ENCODE measurements around the gene VSIR.

VSIR gene

GRCh38 chr10:71745664-71746250, 27.6 kb downstream of the VSIR start:
- TF ChIP-seq NFIC (IDR thresholded peaks at IDR 0.05) (no peak), RAD21 (IDR thresholded peaks at IDR 0.05; ENCODE audit: low read depth) (no peak), YY1 (IDR thresholded peaks at IDR 0.05; ENCODE audit: low read depth) (no peak), ZBTB7A (IDR thresholded peaks at IDR 0.05; ENCODE audit: low read depth) (no peak), USF1 (IDR thresholded peaks at IDR 0.05) (no peak)

- TF ChIP-seq TEAD4 (IDR thresholded peaks at IDR 0.05) (no peak), RAD21 (IDR thresholded peaks at IDR 0.05; ENCODE audit: low read depth) (no peak), REST (IDR thresholded peaks at IDR 0.05; ENCODE audit: low read depth) (no peak), CREB1 (IDR thresholded peaks at IDR 0.05; ENCODE audit: low read depth) (no peak), TCF12 (IDR thresholded peaks at IDR 0.05; ENCODE audit: low read depth) (no peak), MAX (IDR thresholded peaks at IDR 0.05) (no peak), ZBTB7A (IDR thresholded peaks at IDR 0.05; ENCODE audit: low read depth) (no peak), USF1 (IDR thresholded peaks at IDR 0.05) (no peak), EGR1 (IDR thresholded peaks at IDR 0.05) (no peak), NFIC (IDR thresholded peaks at IDR 0.05) (no peak), TAF1 (IDR thresholded peaks at IDR 0.05; ENCODE audit: low read depth) (no peak), CEBPB (IDR thresholded peaks at IDR 0.05) (no peak), YY1 (IDR thresholded peaks at IDR 0.05; ENCODE audit: low read depth) (no peak), EP300 (IDR thresholded peaks at IDR 0.05; ENCODE audit: borderline replicate concordance) (no peak), FOXM1 (IDR thresholded peaks at IDR 0.05; ENCODE audit: borderline replicate concordance, low read depth) (no peak)
Measured at GRCh38 chr10:71744897-71745663, 28.2 kb downstream of the VSIR start.

GRCh38 chr10:71743866-71744265, 29.5 kb downstream of the VSIR start:
- TF ChIP-seq REST (IDR thresholded peaks at IDR 0.05; ENCODE audit: low read depth) (no peak), YY1 (IDR thresholded peaks at IDR 0.05; ENCODE audit: low read depth) (no peak), RAD21 (IDR thresholded peaks at IDR 0.05; ENCODE audit: low read depth) (no peak), USF1 (IDR thresholded peaks at IDR 0.05) (no peak), ZBTB7A (IDR thresholded peaks at IDR 0.05; ENCODE audit: low read depth) (no peak), TEAD4 (IDR thresholded peaks at IDR 0.05) (no peak), EGR1 (IDR thresholded peaks at IDR 0.05) (no peak), EP300 (IDR thresholded peaks at IDR 0.05; ENCODE audit: borderline replicate concordance) (no peak), MAX (IDR thresholded peaks at IDR 0.05) (no peak), FOXM1 (IDR thresholded peaks at IDR 0.05; ENCODE audit: borderline replicate concordance, low read depth) (no peak), TAF1 (IDR thresholded peaks at IDR 0.05; ENCODE audit: low read depth) (no peak), CREB1 (IDR thresholded peaks at IDR 0.05; ENCODE audit: low read depth) (no peak)

- no peak for TF ChIP-seq CEBPB (IDR thresholded peaks at IDR 0.05)
- no peak for TF ChIP-seq EP300 (IDR thresholded peaks at IDR 0.05; ENCODE audit: borderline replicate concordance)
- no peak for TF ChIP-seq TAF1 (IDR thresholded peaks at IDR 0.05; ENCODE audit: low read depth)
- TF ChIP-seq FOXM1 (IDR thresholded peaks at IDR 0.05; ENCODE audit: borderline replicate concordance, low read depth) = no peak
- TF ChIP-seq TEAD4 (IDR thresholded peaks at IDR 0.05) = no peak
- no peak for TF ChIP-seq NFIC (IDR thresholded peaks at IDR 0.05)
- TF ChIP-seq MAX (IDR thresholded peaks at IDR 0.05) = no peak
- TF ChIP-seq REST (IDR thresholded peaks at IDR 0.05; ENCODE audit: low read depth) = no peak
- TF ChIP-seq YY1 (IDR thresholded peaks at IDR 0.05; ENCODE audit: low read depth) = no peak
- no peak for TF ChIP-seq USF1 (IDR thresholded peaks at IDR 0.05)
- no peak for TF ChIP-seq EGR1 (IDR thresholded peaks at IDR 0.05)
- TF ChIP-seq ZBTB7A (IDR thresholded peaks at IDR 0.05; ENCODE audit: low read depth) = no peak
- TF ChIP-seq TCF12 (IDR thresholded peaks at IDR 0.05; ENCODE audit: low read depth) = no peak
- TF ChIP-seq CREB1 (IDR thresholded peaks at IDR 0.05; ENCODE audit: low read depth) = no peak
- TF ChIP-seq RAD21 (IDR thresholded peaks at IDR 0.05; ENCODE audit: low read depth) = no peak
Measured at GRCh38 chr10:71743089-71743838, 30.1 kb downstream of the VSIR start.

All from Ishikawa (cell line).